Measurements from ENCODE around the gene GABRB2. TPM values are rescaled to one million over a fixed set of nuclear protein-coding genes. Genes with fewer than 3 reads are reported as not detected.

Gene GABRB2
- polyA plus RNA-seq, 2 of the 4 experiments (the other 2 are of a cell fraction), result not detected

DNA sequence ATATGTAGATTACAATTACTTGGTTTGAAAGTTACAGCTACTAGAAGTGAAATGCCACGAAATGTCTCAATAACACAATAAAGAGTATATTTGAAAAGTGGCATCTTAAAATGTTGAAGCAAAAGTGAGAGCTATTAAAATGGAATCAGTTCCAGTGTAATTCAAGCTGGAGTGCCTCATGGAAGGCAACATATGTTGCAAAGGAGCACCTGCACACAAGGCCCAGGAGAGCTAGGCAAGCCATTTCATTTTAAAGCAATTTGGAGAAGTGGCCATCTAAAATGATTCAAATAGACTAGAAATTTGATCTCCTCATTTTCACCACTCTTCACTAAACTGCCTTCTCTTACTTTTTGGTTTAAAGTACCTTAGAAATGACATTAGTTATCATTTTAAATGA is 167.8 kb downstream of the GABRB2 start (continued):
- TF ChIP-seq CHD2 (IDR thresholded peaks at IDR 0.05; ENCODE audit: low read length, partially characterized antibody) (no peak), NFE2L2 (conservative IDR thresholded peaks at IDR 0.05; ENCODE audit: low read length) (no peak), KDM1A (IDR thresholded peaks at IDR 0.05; ENCODE audit: low read depth) (no peak), CHD4 (IDR thresholded peaks at IDR 0.05; ENCODE audit: borderline replicate concordance) (no peak)

DNA sequence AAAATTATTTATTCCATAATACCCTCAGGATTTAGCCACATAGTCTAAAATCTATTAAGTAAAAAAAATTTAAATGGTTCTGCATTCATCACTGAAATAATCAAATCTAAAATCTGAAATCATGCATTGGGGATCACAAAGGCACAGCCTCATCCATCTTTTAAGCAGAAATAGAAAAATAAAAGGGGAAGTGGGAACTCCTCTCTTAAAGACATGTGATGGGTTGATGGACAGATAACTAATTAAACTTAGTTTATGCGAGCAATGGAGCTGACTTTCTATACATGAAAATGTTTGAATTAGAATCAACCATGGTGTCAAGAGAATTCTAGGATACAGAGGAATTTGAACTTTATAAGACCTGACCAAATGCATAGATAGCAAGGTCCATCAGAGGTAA is 170.5 kb downstream of the GABRB2 start:
- H3K9me3 ChIP-seq, result no peaks in the 10 kb centered on the region
- H3K4me3 ChIP-seq, result no peak overlapping the region
- no peaks in the 10 kb centered on the region for H3K4me1 ChIP-seq
- WGBS (ENCODE audit: missing lambda C conversion rate), result 0% methylated on average over 1 of the region's 1 CpG
- TF ChIP-seq CEBPB (IDR thresholded peaks at IDR 0.05) (no peak), ZSCAN20 (CRISPR knock-in tag; IDR thresholded peaks at IDR 0.05) (no peak)
- TF ChIP-seq, protein P1, sequence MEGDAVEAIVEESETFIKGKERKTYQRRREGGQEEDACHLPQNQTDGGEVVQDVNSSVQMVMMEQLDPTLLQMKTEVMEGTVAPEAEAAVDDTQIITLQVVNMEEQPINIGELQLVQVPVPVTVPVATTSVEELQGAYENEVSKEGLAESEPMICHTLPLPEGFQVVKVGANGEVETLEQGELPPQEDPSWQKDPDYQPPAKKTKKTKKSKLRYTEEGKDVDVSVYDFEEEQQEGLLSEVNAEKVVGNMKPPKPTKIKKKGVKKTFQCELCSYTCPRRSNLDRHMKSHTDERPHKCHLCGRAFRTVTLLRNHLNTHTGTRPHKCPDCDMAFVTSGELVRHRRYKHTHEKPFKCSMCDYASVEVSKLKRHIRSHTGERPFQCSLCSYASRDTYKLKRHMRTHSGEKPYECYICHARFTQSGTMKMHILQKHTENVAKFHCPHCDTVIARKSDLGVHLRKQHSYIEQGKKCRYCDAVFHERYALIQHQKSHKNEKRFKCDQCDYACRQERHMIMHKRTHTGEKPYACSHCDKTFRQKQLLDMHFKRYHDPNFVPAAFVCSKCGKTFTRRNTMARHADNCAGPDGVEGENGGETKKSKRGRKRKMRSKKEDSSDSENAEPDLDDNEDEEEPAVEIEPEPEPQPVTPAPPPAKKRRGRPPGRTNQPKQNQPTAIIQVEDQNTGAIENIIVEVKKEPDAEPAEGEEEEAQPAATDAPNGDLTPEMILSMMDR (IDR thresholded peaks at IDR 0.05), result no peak
- ChIA-PET CTCF (no interaction called here), POLR2A (no interaction called here)
- H3K27ac ChIP-seq, result no peak overlapping the region
- no peak overlapping the region for H3K4me2 ChIP-seq
- no peak for DNase-seq (ENCODE audit: low read depth in 1 of 2, low spot score in 1 of 2)
- ATAC-seq, result no peak
- FAIRE-seq, result no peak

DNA sequence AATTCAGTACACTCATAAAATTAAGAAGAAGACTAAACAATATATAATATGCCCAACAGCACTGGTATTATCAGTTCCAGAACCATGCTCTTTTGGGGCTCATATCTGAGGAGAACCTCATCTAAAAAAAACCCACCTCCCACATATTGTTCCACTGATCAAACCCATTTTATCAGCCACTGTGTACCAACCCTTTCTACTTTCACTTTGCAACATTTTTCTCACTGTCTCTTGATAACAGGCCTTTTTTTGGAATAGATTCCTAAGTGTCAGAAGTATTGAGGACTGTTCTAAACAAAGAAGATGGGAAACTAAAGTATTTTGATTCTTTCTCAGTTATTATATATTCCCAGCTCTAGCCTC is 173.2 kb downstream of the GABRB2 start:
- Histone ChIP-seq H3K27ac (no peak overlapping the region), H3K9me3 (no peaks in the 10 kb centered on the region), H3K4me3 (no peak overlapping the region), H3K4me1 (no peaks in the 10 kb centered on the region), H3K4me2 (no peak overlapping the region)
- FAIRE-seq (no peak), DNase-seq (ENCODE audit: low read depth in 1 of 2, low spot score in 1 of 2) (no peak), ATAC-seq (no peak)
- ChIA-PET CTCF (no interaction called here), POLR2A (no interaction called here)
- TF ChIP-seq SMC3 (IDR thresholded peaks at IDR 0.05), result no peak
- TF ChIP-seq, protein P2, sequence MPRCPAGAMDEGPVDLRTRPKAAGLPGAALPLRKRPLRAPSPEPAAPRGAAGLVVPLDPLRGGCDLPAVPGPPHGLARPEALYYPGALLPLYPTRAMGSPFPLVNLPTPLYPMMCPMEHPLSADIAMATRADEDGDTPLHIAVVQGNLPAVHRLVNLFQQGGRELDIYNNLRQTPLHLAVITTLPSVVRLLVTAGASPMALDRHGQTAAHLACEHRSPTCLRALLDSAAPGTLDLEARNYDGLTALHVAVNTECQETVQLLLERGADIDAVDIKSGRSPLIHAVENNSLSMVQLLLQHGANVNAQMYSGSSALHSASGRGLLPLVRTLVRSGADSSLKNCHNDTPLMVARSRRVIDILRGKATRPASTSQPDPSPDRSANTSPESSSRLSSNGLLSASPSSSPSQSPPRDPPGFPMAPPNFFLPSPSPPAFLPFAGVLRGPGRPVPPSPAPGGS (IDR thresholded peaks at IDR 0.05), result no peak
- no peak for TF ChIP-seq KDM1A (IDR thresholded peaks at IDR 0.05; ENCODE audit: low read depth)
- no peak for TF ChIP-seq HOXB13 (CRISPR knock-in tag; IDR thresholded peaks at IDR 0.05; ENCODE audit: low read depth)
- TF ChIP-seq, protein P3, sequence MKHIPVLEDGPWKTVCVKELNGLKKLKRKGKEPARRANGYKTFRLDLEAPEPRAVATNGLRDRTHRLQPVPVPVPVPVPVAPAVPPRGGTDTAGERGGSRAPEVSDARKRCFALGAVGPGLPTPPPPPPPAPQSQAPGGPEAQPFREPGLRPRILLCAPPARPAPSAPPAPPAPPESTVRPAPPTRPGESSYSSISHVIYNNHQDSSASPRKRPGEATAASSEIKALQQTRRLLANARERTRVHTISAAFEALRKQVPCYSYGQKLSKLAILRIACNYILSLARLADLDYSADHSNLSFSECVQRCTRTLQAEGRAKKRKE (CRISPR knock-in tag; IDR thresholded peaks at IDR 0.05; ENCODE audit: low read depth), result no peak
- TF ChIP-seq HOXB5 (CRISPR knock-in tag; IDR thresholded peaks at IDR 0.05), result no peak
- TF ChIP-seq FOXS1 (CRISPR knock-in tag; IDR thresholded peaks at IDR 0.05), result no peak
- TF ChIP-seq HEYL (CRISPR knock-in tag; IDR thresholded peaks at IDR 0.05), result no peak

DNA sequence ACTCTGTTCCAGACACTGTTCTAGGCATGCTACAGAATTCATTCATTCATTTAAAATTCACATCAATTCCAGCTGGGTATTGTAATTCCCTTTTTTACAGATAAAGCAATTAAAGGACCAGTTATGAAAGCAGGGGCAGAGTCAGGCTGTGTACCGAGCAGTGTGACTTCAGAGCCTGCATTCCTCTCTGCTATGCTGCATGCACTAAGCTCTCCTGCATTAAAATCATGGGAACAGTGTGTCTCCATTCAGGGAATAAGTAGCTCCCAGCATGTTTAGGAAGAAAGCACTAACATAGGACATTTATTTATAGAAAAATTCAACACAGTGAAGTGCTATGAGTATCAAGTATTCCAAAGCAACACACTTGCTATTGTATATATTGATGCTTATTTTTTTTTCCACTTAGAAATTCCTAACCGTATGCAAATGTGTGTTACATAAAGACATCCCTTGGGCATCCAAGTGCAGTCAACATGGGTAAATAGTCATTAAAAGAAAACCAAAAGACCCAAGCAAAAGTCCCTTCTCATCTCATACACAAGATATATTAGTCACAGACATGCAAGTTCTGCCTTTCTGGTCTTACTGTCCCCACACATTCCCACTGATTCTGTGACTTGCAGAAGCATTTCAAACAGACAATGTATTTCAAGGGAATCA is 173.7 kb downstream of the GABRB2 start:
- H3K4me1 ChIP-seq, result no peaks in the 10 kb centered on the region
- POLR2A ChIA-PET, result no interaction called here
- no peak overlapping the region for H3K4me3 ChIP-seq
- no peak overlapping the region for H3K4me2 ChIP-seq
- no peak for FAIRE-seq
- no peak overlapping the region for H3K27ac ChIP-seq
- CTCF ChIA-PET, result no interaction called here
- no peaks in the 10 kb centered on the region for H3K9me3 ChIP-seq
- no peak for TF ChIP-seq MAFK (IDR thresholded peaks at IDR 0.05; ENCODE audit: partially characterized antibody)
- TF ChIP-seq ESRRA (IDR thresholded peaks at IDR 0.05; ENCODE audit: borderline replicate concordance, low read length), result no peak
- no peak for TF ChIP-seq POLR2A (IDR thresholded peaks at IDR 0.05; ENCODE audit: low read length)
- TF ChIP-seq, protein P4, sequence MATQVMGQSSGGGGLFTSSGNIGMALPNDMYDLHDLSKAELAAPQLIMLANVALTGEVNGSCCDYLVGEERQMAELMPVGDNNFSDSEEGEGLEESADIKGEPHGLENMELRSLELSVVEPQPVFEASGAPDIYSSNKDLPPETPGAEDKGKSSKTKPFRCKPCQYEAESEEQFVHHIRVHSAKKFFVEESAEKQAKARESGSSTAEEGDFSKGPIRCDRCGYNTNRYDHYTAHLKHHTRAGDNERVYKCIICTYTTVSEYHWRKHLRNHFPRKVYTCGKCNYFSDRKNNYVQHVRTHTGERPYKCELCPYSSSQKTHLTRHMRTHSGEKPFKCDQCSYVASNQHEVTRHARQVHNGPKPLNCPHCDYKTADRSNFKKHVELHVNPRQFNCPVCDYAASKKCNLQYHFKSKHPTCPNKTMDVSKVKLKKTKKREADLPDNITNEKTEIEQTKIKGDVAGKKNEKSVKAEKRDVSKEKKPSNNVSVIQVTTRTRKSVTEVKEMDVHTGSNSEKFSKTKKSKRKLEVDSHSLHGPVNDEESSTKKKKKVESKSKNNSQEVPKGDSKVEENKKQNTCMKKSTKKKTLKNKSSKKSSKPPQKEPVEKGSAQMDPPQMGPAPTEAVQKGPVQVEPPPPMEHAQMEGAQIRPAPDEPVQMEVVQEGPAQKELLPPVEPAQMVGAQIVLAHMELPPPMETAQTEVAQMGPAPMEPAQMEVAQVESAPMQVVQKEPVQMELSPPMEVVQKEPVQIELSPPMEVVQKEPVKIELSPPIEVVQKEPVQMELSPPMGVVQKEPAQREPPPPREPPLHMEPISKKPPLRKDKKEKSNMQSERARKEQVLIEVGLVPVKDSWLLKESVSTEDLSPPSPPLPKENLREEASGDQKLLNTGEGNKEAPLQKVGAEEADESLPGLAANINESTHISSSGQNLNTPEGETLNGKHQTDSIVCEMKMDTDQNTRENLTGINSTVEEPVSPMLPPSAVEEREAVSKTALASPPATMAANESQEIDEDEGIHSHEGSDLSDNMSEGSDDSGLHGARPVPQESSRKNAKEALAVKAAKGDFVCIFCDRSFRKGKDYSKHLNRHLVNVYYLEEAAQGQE (IDR thresholded peaks at IDR 0.05), result no peak
- TF ChIP-seq RARB (CRISPR knock-in tag; IDR thresholded peaks at IDR 0.05), result no peak
- TF ChIP-seq HOXB5 (CRISPR knock-in tag; IDR thresholded peaks at IDR 0.05), result no peak
- no peak for TF ChIP-seq ZNF302 (CRISPR knock-in tag; IDR thresholded peaks at IDR 0.05)
- no peak for TF ChIP-seq ZSCAN20 (CRISPR knock-in tag; IDR thresholded peaks at IDR 0.05)
- WGBS (ENCODE audit: missing lambda C conversion rate), result 0% methylated on average over 2 of the region's 2 CpGs
- DNase-seq (ENCODE audit: low read depth in 1 of 2, low spot score in 1 of 2), result no peak
- no peak for ATAC-seq
